SK-N-SH (cell line): Measurements from ENCODE around the gene KLHL30. TPM values are rescaled to one million over a fixed set of nuclear protein-coding genes. Genes with fewer than 3 reads are reported as not detected.
A peak's percentile ranks its signal among the peaks of the same experiment; 100 is the strongest.

Experiments
- CTCF ChIA-PET: fragments of 300-600, 350-600 bp; formaldehyde crosslinking; extraction: SDS; loops from one replicate; lab custom pipeline; 2021; lab: Yijun Ruan, JAX
- POLR2A ChIA-PET: fragments of 350-600 bp; sonication (Branson Sonifier 250); formaldehyde crosslinking; extraction: SDS; loops from one replicate; lab custom pipeline; 2020; ENCODE audit warnings: antibody characterized with exemption, inconsistent platforms; lab: Yijun Ruan, JAX
- DNase-seq: peaks from one replicate; pipeline ENCODE4 v3.0.0; 2012
- H2AFZ ChIP-seq: fragments of 200-600 bp; sonication (generic); 2 replicates; pipeline ENCODE4 v1.8.1; 2016; ENCODE audit warnings: antibody characterized with exemption, mild to moderate bottlenecking, low read depth
- H3F3A ChIP-seq: fragments of 200-600 bp; sonication (generic); replicated peaks from 2 replicates; pipeline ENCODE3; 2016; ENCODE audit warnings: antibody characterized with exemption, mild to moderate bottlenecking; ENCODE audit not compliant: insufficient read depth
- H3K27ac ChIP-seq, 2 experiments: fragments of 200-500 bp in 1 of 2; fragments of 200-600 bp in 1 of 2; sonication (Bioruptor generic) in 1 of 2; sonication (generic), shearing (Covaris generic) in 1 of 2; 2 replicates each; pipeline versions ENCODE4 v1.5.1 to v1.6.1; 2014 to 2016; ENCODE audit warnings: low read depth in 2 of 2, inconsistent platforms in 1 of 2, low read length in 1 of 2, mild to moderate bottlenecking in 1 of 2, mixed read lengths in 1 of 2
- H3K27me3 ChIP-seq: fragments of 200-600 bp; sonication (generic), shearing (Covaris generic); 2 replicates; pipeline ENCODE4 v1.6.1; 2016; ENCODE audit warnings: mixed run types; ENCODE audit not compliant: insufficient read depth
- H3K36me3 ChIP-seq, 2 experiments: fragments of 200-500 bp in 1 of 2; fragments of 200-600 bp in 1 of 2; sonication (Bioruptor generic) in 1 of 2; sonication (generic) in 1 of 2; replicated peaks in 1 of 2; 2 replicates each; pipeline versions ENCODE3 to v1.5.1; 2014 to 2016; ENCODE audit warnings: low read length in 1 of 2, mild to moderate bottlenecking in 1 of 2; ENCODE audit not compliant: insufficient read depth in 2 of 2, control insufficient read depth in 1 of 2
- H3K4me1 ChIP-seq, 2 experiments: fragments of 200-500 bp in 1 of 2; fragments of 200-600 bp in 1 of 2; sonication (Bioruptor generic) in 1 of 2; sonication (generic), shearing (Covaris generic) in 1 of 2; 2 replicates each; pipeline versions ENCODE4 v1.5.1 to v1.6.1; 2014 to 2016; ENCODE audit warnings: low read depth in 1 of 2, low read length in 1 of 2, mixed run types in 1 of 2; ENCODE audit not compliant: insufficient read depth in 2 of 2, control insufficient read depth in 1 of 2
- H3K4me2 ChIP-seq: fragments of 200-600 bp; sonication (generic), shearing (Covaris generic); 2 replicates; pipeline ENCODE4 v1.6.1; 2017; ENCODE audit warnings: mixed run types
- H3K4me3 ChIP-seq, 2 experiments: fragments of 200-500 bp in 1 of 2; fragments of 200-600 bp in 1 of 2; sonication (Bioruptor generic) in 1 of 2; sonication (generic), shearing (Covaris generic) in 1 of 2; 2 replicates each; pipeline versions ENCODE4 v1.5.1 to v1.8.1; 2014 to 2016; ENCODE audit warnings: low read depth in 2 of 2, inconsistent platforms in 1 of 2, low read length in 1 of 2, mild to moderate bottlenecking in 1 of 2, mixed read lengths in 1 of 2, moderate library complexity in 1 of 2
- H3K79me2 ChIP-seq: fragments of 200-600 bp; sonication (generic); 2 replicates; pipeline ENCODE4 v1.8.1; 2017; ENCODE audit warnings: mild to moderate bottlenecking; ENCODE audit not compliant: insufficient read depth
- H3K9ac ChIP-seq: fragments of 200-600 bp; sonication (generic); 2 replicates; pipeline ENCODE4 v1.6.1; 2017; ENCODE audit warnings: mixed run types
- H3K9me2 ChIP-seq: fragments of 200-600 bp; sonication (generic); 2 replicates; pipeline ENCODE4 v1.6.1; 2017; ENCODE audit warnings: mixed run types
- H3K9me3 ChIP-seq: fragments of 200-600 bp; sonication (generic); 2 replicates; pipeline ENCODE4 v1.6.1; 2017; ENCODE audit warnings: mixed run types, mild to moderate bottlenecking, moderate library complexity
- H4K20me1 ChIP-seq: fragments of 200-600 bp; sonication (generic); 2 replicates; pipeline ENCODE4 v1.6.1; 2017; ENCODE audit warnings: mild to moderate bottlenecking, mixed run types; ENCODE audit not compliant: insufficient read depth
- CHD2 ChIP-seq: fragments of 150-350 bp; IDR thresholded peaks from 2 replicates; pipeline ENCODE4 v1.6.1; 2018; ENCODE audit warnings: low read length; ENCODE audit not compliant: partially characterized antibody
- CTCF ChIP-seq: fragments of 200-600 bp; sonication (generic); IDR thresholded peaks from 2 replicates; pipeline ENCODE4 v1.6.1; 2017; ENCODE audit warnings: antibody characterized with exemption, mild to moderate bottlenecking, moderate library complexity
- ELF1 ChIP-seq: IDR thresholded peaks from 2 replicates; pipeline ENCODE4 v1.4.0; 2012
- EP300 ChIP-seq, 2 experiments: IDR thresholded peaks; 2 replicates each; pipeline versions ENCODE4 v1.4.0 to v1.6.1; 2012; ENCODE audit warnings: borderline replicate concordance in 1 of 2, low read depth in 1 of 2, low read length in 1 of 2
- EZH2phosphoT487 ChIP-seq: fragments of 200-600 bp; sonication (generic); IDR thresholded peaks from 2 replicates; pipeline ENCODE4 v1.6.1; 2017; ENCODE audit warnings: low read depth, mixed run types, mild to moderate bottlenecking, antibody characterized with exemption, moderate library complexity, borderline replicate concordance
- FOSL2 ChIP-seq: IDR thresholded peaks from 2 replicates; pipeline ENCODE4 v1.4.0; 2012; ENCODE audit warnings: low read depth, mild to moderate bottlenecking, moderate library complexity, borderline replicate concordance
- FOXJ3 ChIP-seq: sonication (generic); formaldehyde crosslinking; IDR thresholded peaks from 2 replicates; pipeline ENCODE4 v1.5.1; 2020; ENCODE audit warnings: mild to moderate bottlenecking, missing genetic modification reagents
- JUND ChIP-seq: IDR thresholded peaks from 2 replicates; pipeline ENCODE4 v1.4.0; 2012
- NFIC ChIP-seq: IDR thresholded peaks from 2 replicates; pipeline ENCODE4 v1.4.0; 2012; ENCODE audit warnings: borderline replicate concordance
- NRF1 ChIP-seq: IDR thresholded peaks from 2 replicates; pipeline ENCODE4 v1.6.1; 2012; ENCODE audit warnings: low read depth, mild to moderate bottlenecking, low read length
- POLR2AphosphoS5 ChIP-seq: IDR thresholded peaks from 2 replicates; pipeline ENCODE4 v1.6.1; 2012; ENCODE audit warnings: low read depth, low read length
- RAD21 ChIP-seq: IDR thresholded peaks from 2 replicates; pipeline ENCODE4 v1.6.1; 2012; ENCODE audit warnings: mild to moderate bottlenecking, low read length
- RXRA ChIP-seq: IDR thresholded peaks from 2 replicates; pipeline ENCODE4 v1.4.0; 2012; ENCODE audit warnings: low read depth, mild to moderate bottlenecking, borderline replicate concordance
- SMC3 ChIP-seq: IDR thresholded peaks from 2 replicates; pipeline ENCODE4 v1.6.1; 2012; ENCODE audit warnings: low read depth, low read length, improper control_type of control experiment
- ZBTB33 ChIP-seq: IDR thresholded peaks from 2 replicates; pipeline ENCODE4 v1.4.0; 2012; ENCODE audit warnings: low read depth, borderline replicate concordance
- WGBS: methylation state at CpG from one replicate; pipeline ENCODE4 v1.1.6; 2017; ENCODE audit warnings: low lambda C conversion rate; 5-methylcytosine and 5-hydroxymethylcytosine counted together
- polyA plus RNA-seq, 3 experiments: library from polyadenylated mRNA; depleted of rRNA; stranded (reverse); fragments of >200 nt; gene quantifications; 2 replicates each; pipeline ENCODE4 v1.2.3, GENCODE V29; 2012
- TF ChIP-seq, protein P1 (sequence below): fragments of 150-350 bp; IDR thresholded peaks from 2 replicates; pipeline ENCODE4 v1.6.1; 2017; ENCODE audit warnings: antibody characterized with exemption, low read length, low read depth, borderline replicate concordance
- TF ChIP-seq, protein P2 (sequence below): IDR thresholded peaks from 2 replicates; pipeline ENCODE4 v1.4.0; 2012; ENCODE audit warnings: low read depth, borderline replicate concordance

KLHL30 gene
- polyA plus RNA-seq, 1 of the 3 experiments (the other 2 are of a cell fraction), result not detected

- WGBS, result 61% methylated on average over 10 of the region's 14 CpGs
- Histone ChIP-seq H3K9me3 (no peaks in the 10 kb centered on the region), H3F3A (no peaks in the 10 kb centered on the region), H3K4me1 (no peaks in the 10 kb centered on the region; a peak in 1 of 4 replicates), H3K4me3 (no peak overlapping the region), H3K36me3 (no peaks in the 10 kb centered on the region), H3K79me2 (no peaks in the 10 kb centered on the region), H3K27ac (no peak overlapping the region), H2AFZ (no peak overlapping the region), H3K9ac (no peak overlapping the region), H3K9me2 (no peaks in the 10 kb centered on the region), H3K4me2 (no peak overlapping the region), H4K20me1 (no peaks in the 10 kb centered on the region), H3K27me3 (no peaks in the 10 kb centered on the region)
- ChIA-PET POLR2A (no interaction called here), CTCF (interaction anchor here (0.6 to 2.1 kb wide), 4 partner anchors 10 to 204 kb away, joined by 3 to 4 read pairs (median 4); no protein-coding TSS in a partner anchor)
- peak; percentile 76 for DNase-seq
- TF ChIP-seq ZBTB33, result no peak
- TF ChIP-seq NRF1, result no peak
- TF ChIP-seq POLR2AphosphoS5, result no peak
- TF ChIP-seq CTCF, result no peak
- no peak for TF ChIP-seq FOXJ3 (CRISPR knock-in tag)
- no peak for TF ChIP-seq NFIC
- no peak for TF ChIP-seq EZH2phosphoT487
- TF ChIP-seq RXRA, result no peak
- no peak for TF ChIP-seq EP300 (IDR thresholded peaks at IDR 0.05; ENCODE audit: borderline replicate concordance in 1 of 2, low read depth in 1 of 2, low read length in 1 of 2)
Measured at GRCh38 chr2:238133499-238134392, 4.7 kb upstream of the KLHL30 start.

GRCh38 chr2:238134393-238134785, 4.1 kb upstream of the KLHL30 start:
- no peak overlapping the region for H3K9ac ChIP-seq
- H2AFZ ChIP-seq, result no peak overlapping the region
- H3K79me2 ChIP-seq, result no peaks in the 10 kb centered on the region
- no peak overlapping the region for H3K4me2 ChIP-seq
- no peaks in the 10 kb centered on the region for H3K9me3 ChIP-seq
- 70% methylated on average over 2 of the region's 11 CpGs for WGBS
- H3K4me3 ChIP-seq, result no peak overlapping the region
- H3F3A ChIP-seq, result no peaks in the 10 kb centered on the region
- H3K27me3 ChIP-seq, result no peaks in the 10 kb centered on the region
- no peaks in the 10 kb centered on the region for H4K20me1 ChIP-seq
- DNase-seq, result no peak
- CTCF ChIA-PET, result interaction anchor here (0.6 to 1.4 kb wide), 3 partner anchors 13 to 123 kb away, joined by 3 to 4 read pairs (median 3); no protein-coding TSS in a partner anchor
- no peaks in the 10 kb centered on the region; a peak in 1 of 4 replicates for H3K4me1 ChIP-seq
- POLR2A ChIA-PET, result no interaction called here
- H3K9me2 ChIP-seq, result no peaks in the 10 kb centered on the region
- H3K27ac ChIP-seq, result no peak overlapping the region
- H3K36me3 ChIP-seq, result no peaks in the 10 kb centered on the region
- no peak for TF ChIP-seq CHD2
- TF ChIP-seq NRF1, result no peak
- no peak for TF ChIP-seq NFIC
- TF ChIP-seq FOSL2, result no peak
- TF ChIP-seq RAD21, result no peak
- no peak for TF ChIP-seq ELF1
- TF ChIP-seq, protein P1, sequence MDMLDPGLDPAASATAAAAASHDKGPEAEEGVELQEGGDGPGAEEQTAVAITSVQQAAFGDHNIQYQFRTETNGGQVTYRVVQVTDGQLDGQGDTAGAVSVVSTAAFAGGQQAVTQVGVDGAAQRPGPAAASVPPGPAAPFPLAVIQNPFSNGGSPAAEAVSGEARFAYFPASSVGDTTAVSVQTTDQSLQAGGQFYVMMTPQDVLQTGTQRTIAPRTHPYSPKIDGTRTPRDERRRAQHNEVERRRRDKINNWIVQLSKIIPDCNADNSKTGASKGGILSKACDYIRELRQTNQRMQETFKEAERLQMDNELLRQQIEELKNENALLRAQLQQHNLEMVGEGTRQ, result no peak
- TF ChIP-seq JUND, result no peak
- TF ChIP-seq, protein P2, sequence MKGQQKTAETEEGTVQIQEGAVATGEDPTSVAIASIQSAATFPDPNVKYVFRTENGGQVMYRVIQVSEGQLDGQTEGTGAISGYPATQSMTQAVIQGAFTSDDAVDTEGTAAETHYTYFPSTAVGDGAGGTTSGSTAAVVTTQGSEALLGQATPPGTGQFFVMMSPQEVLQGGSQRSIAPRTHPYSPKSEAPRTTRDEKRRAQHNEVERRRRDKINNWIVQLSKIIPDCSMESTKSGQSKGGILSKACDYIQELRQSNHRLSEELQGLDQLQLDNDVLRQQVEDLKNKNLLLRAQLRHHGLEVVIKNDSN, result no peak
- TF ChIP-seq SMC3, result no peak
- no peak for TF ChIP-seq EP300 (IDR thresholded peaks at IDR 0.05; ENCODE audit: borderline replicate concordance in 1 of 2, low read depth in 1 of 2, low read length in 1 of 2)
